NCI-H1092 treated with DMSO at 0.1 percent for 48 hours (cell line): ENCODE data around the gene FAM9B.

ENCODE experiments used
- DNase-seq: peaks from one replicate; lab custom pipeline; 2025; lab: John Stamatoyannopoulos, UW

Gene FAM9B

GRCh38 chrX:8980756-8981155 lies 53.2 kb downstream of the FAM9B start:
- DNase-seq = no peak
